HepG2 (cell line): Measurements from ENCODE around the gene QRFP. TPM values are rescaled to one million over a fixed set of nuclear protein-coding genes. Genes with fewer than 3 reads are reported as not detected.

Experiments used
- ATAC-seq: fragments of 200-7000 bp; cut with Tn5 transposase; 3 replicates; pipeline ENCODE4 v1.9.1; 2020; ENCODE audit warnings: mild to moderate bottlenecking, moderate library complexity
- BruUV-seq: library from RNA; stranded (reverse); fragments of 400-500 nt; replicated peaks from 2 replicates; lab custom pipeline; 2021; lab: Mats Ljungman, UMichigan
- CTCF ChIA-PET: fragments of 300-600 bp; formaldehyde crosslinking; extraction: SDS; loops from one replicate; lab custom pipeline; 2021; ENCODE audit warnings: low total read pairs, inconsistent platforms, low intra/inter-chr PET ratio; lab: Yijun Ruan, JAX
- POLR2A ChIA-PET: fragments of 350-600 bp; sonication (Branson Sonifier 250); formaldehyde crosslinking; loops from one replicate; lab custom pipeline; 2020; ENCODE audit warnings: antibody characterized with exemption, inconsistent platforms; lab: Yijun Ruan, JAX
- DNase-seq: peaks from one replicate; pipeline ENCODE4 v3.0.0-alpha.2; 2015; ENCODE audit warnings: low spot score
- FAIRE-seq: peaks from 3 replicates; lab custom pipeline; 2011; peaks lifted over from hg19 to GRCh38; lab: Jason Lieb, UNC
- H2AFZ ChIP-seq: one replicate; pipeline ENCODE4 v1.6.1; 2011; ENCODE audit warnings: low read length, inconsistent platforms
- H3K27ac ChIP-seq: fragments of 300-600 bp; 3 replicates; pipeline ENCODE4 v1.8.0; 2011; ENCODE audit warnings: mixed run types, mild to moderate bottlenecking, mixed read lengths, low read length, inconsistent platforms; ENCODE audit not compliant: insufficient read depth; ENCODE audit errors: extremely low read length
- H3K27me3 ChIP-seq, 2 experiments: fragments of 200-600 bp in 1 of 2; 2 replicates in 1 of 2; 3 replicates in 1 of 2; pipeline versions ENCODE4 v1.6.0 to v1.8.0; 2011; ENCODE audit warnings: low read length in 2 of 2, mild to moderate bottlenecking in 2 of 2, moderate library complexity in 2 of 2, inconsistent platforms in 1 of 2; ENCODE audit not compliant: insufficient read depth in 2 of 2, control insufficient read depth in 1 of 2
- H3K36me3 ChIP-seq, 2 experiments: fragments of 200-600 bp in 1 of 2; replicated peaks in 1 of 2; 2 replicates in 1 of 2; 3 replicates in 1 of 2; pipeline versions ENCODE4 v1.5.1 to v1.8.0; 2011; ENCODE audit warnings: low read length in 2 of 2, inconsistent platforms in 1 of 2; ENCODE audit not compliant: insufficient read depth in 2 of 2, control insufficient read depth in 1 of 2
- H3K4me1 ChIP-seq: 2 replicates; pipeline ENCODE4 v1.5.1; 2012; ENCODE audit warnings: low read length, inconsistent platforms; ENCODE audit not compliant: insufficient read depth
- H3K4me2 ChIP-seq: 2 replicates; pipeline ENCODE4 v1.6.0; 2011; ENCODE audit warnings: low read depth, low read length, inconsistent platforms
- H3K4me3 ChIP-seq, 3 experiments: fragments of 200-600 bp in 1 of 3; sonication (generic), shearing (Covaris generic) in 1 of 3; replicated peaks in 1 of 3; 2 replicates each; pipeline ENCODE4 v1.5.1; 2011 to 2016; ENCODE audit warnings: low read length in 3 of 3, inconsistent platforms in 2 of 3, low read depth in 2 of 3, mild to moderate bottlenecking in 2 of 3, control low read depth in 1 of 3, mixed read lengths in 1 of 3; ENCODE audit not compliant: insufficient read depth in 1 of 3
- H3K79me2 ChIP-seq: one replicate; pipeline ENCODE4 v1.6.1; 2011; ENCODE audit warnings: low read length, inconsistent platforms; ENCODE audit not compliant: insufficient read depth
- H3K9ac ChIP-seq: 2 replicates; pipeline ENCODE4 v1.6.0; 2011; ENCODE audit warnings: mild to moderate bottlenecking, low read depth, low read length, inconsistent platforms; ENCODE audit not compliant: insufficient read depth
- H3K9me3 ChIP-seq: 2 replicates; pipeline ENCODE4 v1.5.1; 2012; ENCODE audit warnings: mild to moderate bottlenecking, low read length
- H4K20me1 ChIP-seq: 2 replicates; pipeline ENCODE4 v1.6.0; 2011; ENCODE audit warnings: inconsistent platforms, mild to moderate bottlenecking, low read length, moderate library complexity; ENCODE audit not compliant: insufficient read depth
- ARNT2 ChIP-seq: sonication (generic); formaldehyde crosslinking; IDR thresholded peaks from 2 replicates; pipeline ENCODE4 v1.8.0; 2022; ENCODE audit warnings: mild to moderate bottlenecking, low read depth, missing genetic modification reagents, moderate library complexity
- ATM ChIP-seq: fragments of 450-650 bp; IDR thresholded peaks from 2 replicates; pipeline ENCODE4 v1.7.1; 2017; ENCODE audit warnings: mild to moderate bottlenecking, borderline replicate concordance
- BCLAF1 ChIP-seq: fragments of 450-650 bp; IDR thresholded peaks from 2 replicates; pipeline ENCODE4 v1.6.1; 2017; ENCODE audit warnings: mild to moderate bottlenecking
- CBX1 ChIP-seq: IDR thresholded peaks from one replicate; pipeline ENCODE4 v1.6.1; 2016; ENCODE audit warnings: antibody characterized with exemption, low read depth
- KAT8 ChIP-seq: IDR thresholded peaks from 2 replicates; pipeline ENCODE4 v1.6.1; 2016; ENCODE audit warnings: missing genetic modification reagents, missing compliant biosample characterization
- KMT2B ChIP-seq: IDR thresholded peaks from 2 replicates; pipeline ENCODE4 v1.6.1; 2016; ENCODE audit warnings: missing genetic modification reagents, missing compliant biosample characterization
- PATZ1 ChIP-seq: sonication (generic); formaldehyde crosslinking; IDR thresholded peaks from 2 replicates; pipeline ENCODE4 v1.4.0; 2020; ENCODE audit warnings: missing genetic modification reagents
- PLRG1 ChIP-seq: fragments of 450-650 bp; conservative IDR thresholded peaks from 2 replicates; pipeline ENCODE4 v1.6.1; 2016
- SALL1 ChIP-seq: sonication (generic); formaldehyde crosslinking; IDR thresholded peaks from 2 replicates; pipeline ENCODE4 v1.8.0; 2022; ENCODE audit warnings: mild to moderate bottlenecking, missing genetic modification reagents
- ZNF280D ChIP-seq: sonication (generic); formaldehyde crosslinking; IDR thresholded peaks from 2 replicates; pipeline ENCODE4 v1.5.1; 2020; ENCODE audit warnings: mild to moderate bottlenecking, missing genetic modification reagents
- ZNF670 ChIP-seq: sonication (generic); formaldehyde crosslinking; IDR thresholded peaks from 2 replicates; pipeline ENCODE4 v1.8.0; 2022; ENCODE audit warnings: mild to moderate bottlenecking, missing genetic modification reagents, borderline replicate concordance
- ZNF709 ChIP-seq: sonication (generic); formaldehyde crosslinking; IDR thresholded peaks from 2 replicates; pipeline ENCODE4 v1.5.0; 2020; ENCODE audit warnings: mild to moderate bottlenecking, missing genetic modification reagents
- ZNF800 ChIP-seq: sonication (generic); formaldehyde crosslinking; IDR thresholded peaks from 2 replicates; pipeline ENCODE4 v1.4.0; 2020; ENCODE audit warnings: missing genetic modification reagents
- ZNF878 ChIP-seq: sonication (generic); formaldehyde crosslinking; IDR thresholded peaks from 2 replicates; pipeline ENCODE4 v1.8.1; 2023; ENCODE audit warnings: mild to moderate bottlenecking, missing genetic modification reagents, moderate library complexity
- WGBS: methylation state at CpG from one replicate; pipeline ENCODE4 v1.1.6; 2017; ENCODE audit warnings: low lambda C conversion rate; 5-methylcytosine and 5-hydroxymethylcytosine counted together
- in situ Hi-C: cut with HindIII; loops from 2 replicates; pipeline ENCODE4 v1.10.0; 2017; ENCODE audit warnings: low pct_unique_long_range_greater_than_20kb; ENCODE audit not compliant: extremely low pct_ligation_motif_present
- intact Hi-C: fragments of 100-400 bp; cut with micrococcal nuclease; formaldehyde crosslinking; loops from one replicate; pipeline ENCODE4 v1.10.0; 2022; ENCODE audit not compliant: unreplicated experiment
- polyA plus RNA-seq, 8 experiments: library from polyadenylated mRNA; depleted of rRNA in 3 of 8; stranded (reverse) in 7 of 8; unstranded in 1 of 8; fragments of >200 nt; fragmentation: Illumina TruSeq in 4 of 8; extraction: Trizol in 4 of 8; gene quantifications; 2 replicates each; pipeline versions ENCODE4 v1.2.1 to v1.2.3, GENCODE V29; 2011 to 2016; ENCODE audit warnings: low read depth in 4 of 8, missing spikeins in 1 of 8, mixed read lengths in 1 of 8; ENCODE audit not compliant: insufficient read depth in 1 of 8
- total RNA-seq, 5 experiments: library from RNA; depleted of rRNA; stranded (reverse); fragments of >200 nt; fragmentation: Illumina TruSeq; extraction: Trizol; gene quantifications; 2 replicates each; pipeline ENCODE4 v1.2.3, GENCODE V29; 2016; ENCODE audit warnings: low read depth in 1 of 5

The QRFP gene
- total and polyA plus RNA-seq, 2 of the 13 experiments (the other 11 are each of a cell fraction or from before 2014, with no cell fraction given): not detected

GRCh38 chr9:130846487-130847305, 49.9 kb downstream of the QRFP start:
- BruUV-seq: no TSS peak
- WGBS: 91% methylated on average over 11 of the region's 12 CpGs
- H4K20me1 ChIP-seq: peaks cover 9% of the 10 kb centered on the region
- POLR2A ChIA-PET: no interaction called here
- peaks cover 75% of the 10 kb centered on the region for H3K79me2 ChIP-seq
- no peaks in the 10 kb centered on the region for H3K9me3 ChIP-seq
- FAIRE-seq (no peak), ATAC-seq (no peak), DNase-seq (no peak)
- H3K4me2 ChIP-seq: no peak overlapping the region
- 0 out of 5 replicates have a peak, but pooled peaks cover 0 to 4% of the 10 kb centered on the region in 2 experiments for H3K36me3 ChIP-seq
- H3K4me1 ChIP-seq: peaks cover 25% of the 10 kb centered on the region
- CTCF ChIA-PET: no interaction called here
- H3K4me3 ChIP-seq: no peak overlapping the region
- H2AFZ ChIP-seq: no peak overlapping the region
- H3K27me3 ChIP-seq: no peaks in the 10 kb centered on the region
- H3K27ac ChIP-seq: no peak overlapping the region
- in situ Hi-C loops: no loop called here
- intact Hi-C loops: loop anchor here (1.0 kb wide), 1 partner anchor 20 kb away; no protein-coding TSS in a partner anchor
- no peak overlapping the region for H3K9ac ChIP-seq
- TF ChIP-seq ZNF709 (CRISPR knock-in tag) (no peak), SALL1 (CRISPR knock-in tag) (no peak), ZNF670 (no peak), CBX1 (no peak), ZNF800 (CRISPR knock-in tag) (no peak), ZNF878 (CRISPR knock-in tag) (no peak), KAT8 (CRISPR knock-in tag) (no peak), ZNF280D (CRISPR knock-in tag) (no peak), BCLAF1 (no peak), KMT2B (CRISPR knock-in tag) (no peak), PATZ1 (CRISPR knock-in tag) (no peak), PLRG1 (no peak), ARNT2 (no peak), ATM (no peak)
